Stimulated activated CD8-positive, alpha-beta memory T cell treated with anti-CD3 and anti-CD28 coated beads, Interleukin-12 subunit alpha, Interleukin-12 subunit beta, amount 100 ng/mL, for 24 hours (primary cell): Measurements from ENCODE around the gene GZMM.

Experiments
- DNase-seq: peaks from one replicate; pipeline ENCODE4 v3.0.0-alpha.2; 2020; ENCODE audit errors: extremely low read depth

The GZMM gene

DNA sequence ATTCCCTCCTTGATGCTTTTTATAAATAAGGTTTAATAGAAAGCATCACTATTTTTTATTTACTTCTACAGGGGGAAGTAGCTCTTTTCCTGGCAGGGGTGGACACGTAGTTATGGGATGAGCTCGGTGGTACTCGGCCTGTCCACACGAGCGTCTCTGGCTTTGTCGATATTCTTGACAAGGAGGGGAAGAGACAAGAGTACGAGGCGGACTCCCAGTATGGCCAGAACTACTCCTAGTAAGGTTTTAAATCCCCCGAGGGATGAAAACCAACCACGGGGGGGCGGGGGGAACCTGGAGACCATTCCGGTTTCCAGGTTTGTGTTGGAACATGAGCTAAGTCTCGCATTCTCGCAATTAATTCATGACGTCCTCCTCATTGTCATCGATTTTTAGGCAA, 23.0 kb downstream of the GZMM start:
- no peak for DNase-seq

DNA sequence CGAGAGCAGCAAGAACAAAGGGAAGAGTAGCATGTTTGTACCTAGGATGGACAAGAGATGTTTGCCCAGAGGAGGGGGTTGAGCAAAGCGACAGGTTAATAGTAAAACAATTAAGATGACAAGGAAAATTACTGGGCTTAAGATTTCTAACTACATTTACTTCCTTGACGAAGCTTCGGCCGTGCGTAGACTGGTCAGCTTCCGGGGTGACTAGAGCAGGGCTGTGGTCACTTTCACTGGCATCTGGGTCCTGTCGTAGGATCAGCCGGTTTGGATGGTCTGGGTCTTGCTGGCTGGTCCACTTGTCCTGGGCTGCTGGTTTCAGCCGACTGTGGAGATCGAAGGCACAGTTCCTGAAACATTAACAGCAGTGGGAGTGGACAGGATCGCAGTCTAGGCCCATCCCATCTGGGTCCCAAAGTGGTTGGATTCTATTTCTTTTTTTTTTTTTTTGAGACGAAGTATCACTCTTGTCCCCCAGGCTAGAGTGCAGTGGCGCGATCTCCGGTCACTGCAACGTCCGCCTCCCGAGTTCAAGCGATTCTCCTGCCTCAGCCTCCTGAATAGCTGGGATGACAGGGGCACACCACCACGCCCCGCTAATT, 23.5 kb downstream of the GZMM start:
- no peak for DNase-seq

DNA sequence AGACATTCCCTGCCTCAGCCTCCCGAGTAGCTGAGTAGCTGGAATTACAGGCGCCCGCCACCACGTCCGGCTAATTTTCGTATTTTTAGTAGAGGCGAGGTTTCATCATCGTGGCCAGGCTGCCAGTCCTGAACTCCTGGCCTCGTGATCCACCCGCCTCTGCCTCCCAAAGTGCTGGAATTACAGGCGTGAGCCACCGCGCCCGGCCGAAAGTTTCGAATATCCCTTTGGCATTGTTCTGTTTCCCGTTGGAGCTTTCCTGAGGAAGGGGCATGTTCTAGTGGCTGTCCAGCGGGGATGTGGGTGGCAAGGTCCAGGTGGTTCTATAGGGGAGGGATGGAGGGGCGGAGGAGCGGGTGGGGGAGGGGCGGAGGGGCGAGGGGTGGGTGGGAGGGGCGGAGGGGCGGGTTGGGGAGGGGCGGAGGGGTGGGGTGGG, 26.4 kb downstream of the GZMM start:
- no peak for DNase-seq

DNA sequence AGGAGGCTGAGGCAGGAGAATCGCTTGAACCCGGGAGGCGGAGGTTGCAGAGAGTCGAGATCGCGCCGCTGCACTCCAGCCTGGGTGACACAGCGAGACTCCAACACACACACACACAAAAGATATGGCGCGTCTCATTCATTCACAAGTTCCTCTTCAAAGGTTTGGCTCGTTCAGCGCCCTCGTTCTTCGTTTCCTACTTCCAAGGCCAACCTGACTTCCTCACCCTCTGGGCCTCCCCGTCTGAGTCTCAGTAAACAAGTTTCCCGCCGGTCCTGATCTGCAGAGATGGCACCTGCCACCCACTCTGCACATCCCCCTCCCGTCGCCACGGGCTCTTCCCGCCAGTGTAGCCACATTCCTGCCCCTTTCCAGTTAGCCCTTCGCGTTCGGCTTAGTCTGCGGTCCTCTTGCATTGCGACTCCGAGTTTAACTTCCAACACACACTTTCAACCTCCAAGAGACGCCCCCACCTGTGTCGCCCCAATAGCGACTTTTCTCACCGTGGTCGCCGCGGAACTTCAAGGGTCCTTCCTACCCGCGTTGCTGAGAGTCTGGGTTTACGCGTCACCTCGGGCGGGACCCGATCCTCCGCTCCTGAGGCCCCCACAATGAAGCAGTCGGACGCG, 27.2 kb downstream of the GZMM start:
- peak; percentile 20 for DNase-seq

DNA sequence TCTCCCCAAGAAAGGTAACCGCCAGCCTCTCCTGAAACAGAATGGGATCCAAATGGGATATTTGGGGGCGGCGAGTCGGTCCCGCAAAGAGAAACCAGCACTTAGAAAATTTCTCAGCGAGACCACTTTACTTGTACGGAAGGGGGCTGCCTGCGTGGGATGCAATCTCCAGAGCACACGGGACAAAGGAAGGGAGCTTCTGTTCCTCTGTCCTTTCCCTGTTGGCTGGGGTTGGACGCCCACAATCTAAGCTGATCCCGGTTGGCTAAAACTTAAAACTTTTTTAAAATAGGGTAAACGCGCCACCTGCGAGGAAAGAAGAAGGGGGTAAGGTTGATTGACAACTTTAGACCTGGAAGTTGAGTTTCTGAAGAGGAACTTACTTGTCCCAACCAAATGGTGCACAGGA, 27.7 kb downstream of the GZMM start:
- no peak for DNase-seq

DNA sequence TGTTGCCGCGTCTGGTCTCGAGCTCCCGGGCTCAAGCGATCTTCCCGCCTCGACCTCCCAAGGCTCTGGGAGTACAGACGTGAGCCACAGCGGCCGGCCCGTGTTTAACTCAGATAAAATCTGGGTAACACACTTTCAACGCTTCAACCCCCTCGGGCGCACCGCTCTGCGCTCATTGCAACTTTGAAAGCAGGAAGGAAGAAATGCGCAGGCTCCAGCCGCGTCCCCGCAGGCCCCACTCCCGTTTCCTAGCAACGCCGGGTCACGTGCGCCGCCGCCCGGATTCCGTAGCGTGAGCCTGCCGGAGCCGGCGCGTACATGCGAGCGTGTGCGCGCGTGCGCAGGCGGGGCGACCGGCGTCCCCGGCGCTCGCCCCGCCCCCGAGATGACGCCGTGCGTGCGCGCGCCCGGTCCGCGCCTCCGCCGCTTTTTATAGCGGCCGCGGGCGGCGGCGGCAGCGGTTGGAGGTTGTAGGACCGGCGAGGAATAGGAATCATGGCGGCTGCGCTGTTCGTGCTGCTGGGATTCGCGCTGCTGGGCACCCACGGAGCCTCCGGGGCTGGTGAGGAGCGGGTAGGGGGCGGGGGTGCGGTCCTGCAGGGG, 28.4 kb downstream of the GZMM start, which contains the start of gene BSG:
TSS of gene BSG (plus strand) at position 457 of the 603 bp plus-strand sequence. CDS start at position 496, 39 bp downstream.
- DNase-seq: peak; percentile 99

DNA sequence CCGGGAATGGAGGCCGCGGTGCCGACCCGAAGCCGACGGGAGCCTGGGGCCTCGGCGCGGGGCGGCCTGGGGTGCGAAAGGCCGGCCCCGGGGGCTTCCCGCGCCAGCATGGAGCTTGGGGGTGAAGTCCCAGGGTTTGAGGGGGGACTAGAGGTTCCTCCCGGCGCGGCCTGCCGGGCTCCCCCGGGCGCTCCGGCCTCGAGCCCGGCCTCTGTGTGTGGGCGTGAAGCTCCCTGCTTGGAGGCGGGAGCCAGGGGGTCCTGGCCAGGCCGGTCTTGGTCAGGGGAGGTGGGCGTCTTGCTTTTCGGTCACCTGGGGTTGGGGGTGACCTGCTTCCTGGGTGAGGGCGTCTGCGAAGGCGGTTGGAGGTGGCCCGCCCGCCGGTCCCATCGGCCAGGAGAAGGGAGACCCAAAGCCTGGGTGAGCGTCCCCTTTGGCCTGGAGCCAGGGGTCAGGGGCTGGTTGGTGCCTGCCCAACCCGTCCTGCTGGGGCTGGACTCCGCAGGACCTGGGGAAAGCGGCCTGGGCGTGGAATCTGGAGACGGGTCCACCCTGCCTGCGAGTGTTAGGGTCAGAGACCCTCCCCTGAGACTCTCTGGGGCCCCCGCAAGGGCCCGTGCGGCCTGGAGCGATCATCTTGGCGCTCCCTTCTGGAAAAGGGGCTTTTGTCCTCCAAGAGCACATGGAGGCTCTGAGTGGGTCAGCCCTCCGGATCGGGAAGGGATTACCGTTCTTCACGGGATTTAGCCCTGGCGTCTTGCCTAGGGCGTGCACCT, 29.1 kb downstream of the GZMM start:
- no peak for DNase-seq

DNA sequence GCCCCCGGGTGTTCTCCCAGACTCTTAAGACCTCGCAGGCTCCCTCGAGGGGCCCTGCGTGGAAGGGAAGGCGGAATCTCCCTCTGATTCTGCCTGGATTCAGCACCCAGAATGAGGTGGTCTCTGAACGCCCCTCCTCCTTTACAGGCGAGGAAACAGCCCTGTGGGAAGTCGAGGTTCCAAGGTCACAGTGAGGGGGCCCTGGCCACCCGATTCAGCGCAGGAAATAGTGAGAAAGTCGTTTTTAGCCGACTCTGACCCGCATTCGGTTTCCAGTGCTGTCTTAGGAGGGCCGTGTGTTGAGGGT, 29.6 kb downstream of the GZMM start:
- no peak for DNase-seq

DNA sequence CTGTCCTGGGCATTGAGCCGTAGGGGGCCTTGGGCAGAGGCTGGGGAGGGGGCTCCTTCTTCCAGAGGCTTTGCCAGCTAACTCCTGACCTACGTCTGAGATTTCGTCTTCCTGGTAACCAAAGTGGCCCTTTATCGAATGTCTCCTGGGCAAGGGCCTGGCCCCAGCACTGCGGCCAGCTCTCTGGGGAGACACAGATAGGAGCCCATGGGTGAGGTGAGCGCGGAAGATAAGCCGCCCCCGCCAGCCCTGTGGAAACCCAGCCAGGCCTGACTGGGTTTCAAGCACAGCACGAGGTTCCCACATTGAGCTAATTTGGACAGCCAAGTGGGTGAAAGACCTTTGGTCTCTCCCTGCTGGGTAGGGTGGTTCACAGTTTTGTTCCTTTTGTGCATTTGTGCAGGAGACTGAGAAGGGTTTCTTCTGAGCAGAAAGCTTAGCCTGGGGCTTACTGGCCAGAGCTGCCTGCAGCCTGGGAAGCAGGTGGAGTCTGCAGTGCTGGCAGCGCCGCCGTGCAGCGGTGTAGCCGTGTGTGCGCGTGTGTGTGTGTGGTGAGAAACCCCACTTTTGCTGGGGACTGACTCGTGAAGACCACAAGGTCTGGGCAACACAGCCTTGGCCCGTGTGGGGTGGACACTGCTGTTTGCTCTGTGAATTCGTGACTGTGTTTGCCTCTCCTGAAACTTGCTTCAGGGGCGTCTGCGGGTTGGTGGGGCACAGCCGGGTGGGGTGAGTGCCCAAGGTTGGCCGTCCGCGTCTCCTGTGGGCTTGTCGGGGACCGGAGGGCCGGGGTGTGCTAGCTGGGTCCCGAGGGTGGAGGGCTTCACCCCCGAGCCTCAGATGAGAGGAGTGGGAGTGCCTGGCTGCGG, 31.0 kb downstream of the GZMM start:
- DNase-seq: no peak

DNA sequence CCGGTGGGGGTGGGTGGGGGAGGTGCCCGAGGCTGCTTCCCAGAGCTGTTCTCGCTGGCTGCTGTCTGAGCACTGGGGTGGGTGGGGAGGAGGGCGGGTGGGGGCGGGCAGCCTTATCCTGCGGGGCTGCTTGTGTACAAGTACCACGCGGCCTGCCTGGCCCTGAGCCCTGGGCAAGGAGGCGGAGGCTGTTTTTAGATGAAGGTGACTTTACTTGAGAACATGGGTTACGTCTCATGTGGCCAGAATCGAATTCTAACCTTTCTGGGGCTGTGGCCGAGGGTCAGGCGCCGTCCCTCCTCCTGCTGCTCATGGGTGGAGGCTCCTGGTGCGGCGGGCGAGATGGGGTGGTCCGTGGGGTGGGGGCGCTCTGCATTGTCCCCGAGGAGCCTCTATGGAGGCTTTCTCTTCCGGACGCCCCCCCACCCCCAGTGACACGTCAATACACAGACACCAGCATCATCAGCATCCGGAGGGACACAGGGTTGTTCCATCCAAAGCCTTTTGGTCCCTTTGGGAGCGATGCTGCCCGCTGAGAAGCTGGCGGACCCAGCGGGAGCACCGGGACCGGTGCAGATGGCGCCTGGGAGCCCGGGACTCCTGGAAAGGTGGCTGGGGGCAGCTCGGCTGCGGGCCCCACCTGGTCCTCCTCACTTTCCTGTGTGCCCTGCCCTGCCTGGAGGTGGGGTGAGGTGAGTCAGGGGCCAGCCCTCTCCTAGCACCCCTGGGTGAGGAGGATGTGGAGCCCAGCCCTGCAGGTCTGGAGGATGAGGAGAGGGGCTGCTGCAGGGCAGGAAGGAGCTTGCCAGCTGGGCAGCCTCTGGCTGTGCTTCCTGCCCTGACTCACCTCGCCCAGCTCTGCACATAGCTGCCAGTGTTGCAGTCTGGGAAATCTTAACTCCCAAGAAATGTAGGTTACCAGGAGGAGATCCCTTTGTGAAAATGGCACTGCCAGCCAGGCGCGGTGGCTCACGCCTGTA, 32.0 kb downstream of the GZMM start:
- no peak for DNase-seq

DNA sequence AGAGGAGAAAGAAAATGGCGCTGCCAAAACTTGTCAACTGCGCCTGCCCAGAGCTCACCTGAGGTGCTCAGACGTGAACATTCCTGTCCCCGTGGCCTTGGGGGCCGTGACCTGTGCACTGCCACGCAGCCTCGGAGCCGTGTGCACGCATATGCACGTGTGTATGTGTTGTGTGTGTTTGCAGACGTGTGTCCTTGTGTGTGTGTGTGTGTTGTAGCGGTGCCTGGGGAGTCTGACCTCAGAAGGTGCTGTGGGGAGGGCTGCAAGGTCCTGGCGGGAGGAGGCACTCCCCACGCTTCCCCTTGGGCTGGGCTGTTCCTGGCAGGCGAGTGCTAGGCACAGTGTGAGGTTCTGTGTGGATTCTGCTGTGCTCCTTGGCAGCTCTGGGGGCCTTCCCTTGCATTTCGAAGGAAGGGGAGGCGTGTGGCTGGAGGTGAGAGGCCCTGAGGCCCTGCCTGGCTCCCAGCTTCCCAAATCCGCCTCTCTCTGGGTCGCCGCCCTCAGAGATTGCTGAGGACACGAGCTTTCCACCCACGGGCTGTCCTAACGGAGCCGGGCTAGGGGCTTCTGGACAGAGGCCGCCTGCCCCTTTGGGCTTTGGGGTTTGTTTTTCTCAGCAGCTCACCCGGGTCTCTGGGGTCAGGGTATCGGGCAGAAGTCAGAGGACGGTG, 33.0 kb downstream of the GZMM start:
- DNase-seq: no peak

DNA sequence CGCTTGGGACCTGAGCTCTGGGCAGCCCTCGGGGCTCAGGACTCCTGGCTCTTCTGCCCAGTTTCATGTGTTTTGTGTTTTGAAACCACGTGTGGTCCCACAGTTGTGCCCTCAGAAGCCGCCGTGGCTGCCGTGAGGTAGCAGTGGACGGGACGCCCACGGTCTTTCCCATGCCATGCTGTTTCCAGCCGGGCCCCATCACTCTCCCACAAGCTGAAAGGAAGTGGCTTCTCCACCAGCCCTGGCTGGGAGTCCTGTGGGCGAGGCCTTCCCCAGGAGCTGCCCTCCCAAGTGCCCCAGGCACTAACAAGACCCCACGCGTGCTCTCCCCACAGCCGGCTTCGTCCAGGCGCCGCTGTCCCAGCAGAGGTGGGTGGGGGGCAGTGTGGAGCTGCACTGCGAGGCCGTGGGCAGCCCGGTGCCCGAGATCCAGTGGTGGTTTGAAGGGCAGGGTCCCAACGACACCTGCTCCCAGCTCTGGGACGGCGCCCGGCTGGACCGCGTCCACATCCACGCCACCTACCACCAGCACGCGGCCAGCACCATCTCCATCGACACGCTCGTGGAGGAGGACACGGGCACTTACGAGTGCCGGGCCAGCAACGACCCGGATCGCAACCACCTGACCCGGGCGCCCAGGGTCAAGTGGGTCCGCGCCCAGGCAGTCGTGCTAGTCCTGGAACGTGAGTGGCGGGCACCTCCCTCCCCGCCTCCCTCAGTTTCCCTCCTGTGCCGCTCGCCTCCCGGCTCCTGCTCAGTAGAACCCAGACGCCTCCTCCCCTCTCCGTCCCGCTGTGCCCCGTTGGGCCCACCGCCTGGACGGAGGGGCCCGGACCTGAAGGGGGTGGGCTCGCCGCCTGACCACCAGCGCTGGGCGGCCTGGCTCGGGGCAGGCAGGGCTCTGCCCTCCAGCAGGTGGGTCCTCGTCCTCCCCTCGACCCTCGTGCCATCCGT, 33.9 kb downstream of the GZMM start:
- no peak for DNase-seq

DNA sequence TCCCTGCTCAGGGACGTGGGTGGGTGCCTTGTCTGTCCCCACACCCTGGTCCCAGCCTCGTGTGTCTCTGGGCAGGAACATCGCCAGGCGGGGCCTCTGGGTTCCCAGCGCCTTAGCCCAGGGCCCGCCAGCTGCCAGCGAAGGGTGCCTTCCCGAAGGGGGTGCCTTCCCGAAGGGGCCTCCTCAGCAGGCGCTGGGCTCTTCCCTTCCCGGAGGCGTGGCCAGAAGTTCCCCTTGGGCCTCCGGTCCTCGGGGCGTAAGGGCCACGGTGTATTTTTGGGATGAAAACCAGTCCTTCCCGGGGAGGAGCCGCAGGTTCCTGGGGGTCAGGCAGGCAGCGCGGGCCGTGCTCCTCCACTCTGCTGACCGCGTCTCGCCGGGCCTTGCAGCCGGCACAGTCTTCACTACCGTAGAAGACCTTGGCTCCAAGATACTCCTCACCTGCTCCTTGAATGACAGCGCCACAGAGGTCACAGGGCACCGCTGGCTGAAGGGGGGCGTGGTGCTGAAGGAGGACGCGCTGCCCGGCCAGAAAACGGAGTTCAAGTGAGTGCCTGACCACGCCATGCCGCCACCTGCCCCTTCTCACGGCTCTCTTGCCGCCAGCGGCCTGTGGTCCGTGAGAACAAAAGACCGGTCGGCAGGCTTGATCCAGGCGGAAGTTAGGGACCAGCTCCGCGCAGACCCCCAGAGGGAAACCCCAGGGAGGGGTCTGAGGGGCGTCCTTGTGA, 35.4 kb downstream of the GZMM start:
- no peak for DNase-seq

DNA sequence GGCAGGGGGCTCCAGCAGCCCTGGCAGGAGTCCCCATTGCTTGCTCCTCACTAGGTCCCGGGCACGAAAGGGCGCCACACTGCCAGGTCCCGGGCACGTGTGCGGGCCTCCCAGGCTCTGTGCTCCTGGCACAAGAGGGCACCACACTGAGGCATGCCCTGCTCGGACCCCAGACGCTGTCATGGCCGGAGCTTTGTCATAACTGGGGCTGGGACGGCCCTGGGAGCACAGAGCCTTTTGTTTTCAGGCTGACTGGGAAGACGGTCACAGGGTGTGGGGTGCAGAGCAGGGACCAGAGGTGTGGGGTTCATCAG, 35.9 kb downstream of the GZMM start:
- no peak for DNase-seq

DNA sequence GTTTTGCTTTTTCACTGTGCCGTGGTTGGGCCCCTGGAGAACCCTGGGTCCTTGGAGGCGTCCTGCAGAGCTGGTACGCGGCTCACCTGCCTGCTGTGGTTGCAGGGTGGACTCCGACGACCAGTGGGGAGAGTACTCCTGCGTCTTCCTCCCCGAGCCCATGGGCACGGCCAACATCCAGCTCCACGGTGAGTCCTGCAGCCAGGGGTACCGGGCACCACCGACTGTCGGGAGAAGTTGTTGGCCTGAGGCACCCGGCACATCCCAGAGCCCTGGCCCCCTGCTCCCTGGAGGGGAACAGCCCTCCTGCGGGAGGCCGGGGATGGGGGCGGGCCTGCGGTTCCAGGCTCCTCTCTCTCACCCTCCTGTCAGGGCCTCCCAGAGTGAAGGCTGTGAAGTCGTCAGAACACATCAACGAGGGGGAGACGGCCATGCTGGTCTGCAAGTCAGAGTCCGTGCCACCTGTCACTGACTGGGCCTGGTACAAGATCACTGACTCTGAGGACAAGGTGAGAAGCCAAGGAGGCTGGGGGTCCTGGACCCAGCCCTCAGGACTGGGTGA, 36.5 kb downstream of the GZMM start:
- DNase-seq: no peak

DNA sequence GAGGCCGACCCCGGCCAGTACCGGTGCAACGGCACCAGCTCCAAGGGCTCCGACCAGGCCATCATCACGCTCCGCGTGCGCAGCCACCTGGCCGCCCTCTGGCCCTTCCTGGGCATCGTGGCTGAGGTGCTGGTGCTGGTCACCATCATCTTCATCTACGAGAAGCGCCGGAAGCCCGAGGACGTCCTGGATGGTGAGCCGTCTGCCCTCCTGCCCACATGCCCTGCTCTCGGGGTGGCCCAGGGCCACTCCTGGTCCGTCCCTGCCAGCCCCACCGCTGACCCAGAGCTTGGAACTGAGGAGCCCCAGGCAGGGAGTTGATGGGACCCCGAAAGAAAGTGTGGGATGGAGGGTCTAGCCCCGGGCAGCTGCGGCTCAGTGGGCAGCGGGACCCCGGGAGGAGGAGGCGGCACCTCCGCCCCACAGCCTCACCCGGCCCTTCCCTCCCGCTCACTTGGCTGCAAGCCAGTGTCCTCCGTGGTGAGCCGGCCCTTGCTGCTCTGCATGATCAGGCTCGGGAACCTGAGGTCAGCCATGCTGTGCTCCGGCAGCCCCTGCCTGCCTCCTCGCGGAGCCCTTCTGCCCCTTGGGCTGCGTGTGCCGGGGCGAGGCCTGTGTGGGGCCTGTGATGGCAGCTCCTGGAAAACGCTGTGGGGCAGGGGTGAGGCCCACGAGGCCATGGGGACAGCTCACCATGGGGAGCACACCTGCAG, 37.7 kb downstream of the GZMM start:
- no peak for DNase-seq

DNA sequence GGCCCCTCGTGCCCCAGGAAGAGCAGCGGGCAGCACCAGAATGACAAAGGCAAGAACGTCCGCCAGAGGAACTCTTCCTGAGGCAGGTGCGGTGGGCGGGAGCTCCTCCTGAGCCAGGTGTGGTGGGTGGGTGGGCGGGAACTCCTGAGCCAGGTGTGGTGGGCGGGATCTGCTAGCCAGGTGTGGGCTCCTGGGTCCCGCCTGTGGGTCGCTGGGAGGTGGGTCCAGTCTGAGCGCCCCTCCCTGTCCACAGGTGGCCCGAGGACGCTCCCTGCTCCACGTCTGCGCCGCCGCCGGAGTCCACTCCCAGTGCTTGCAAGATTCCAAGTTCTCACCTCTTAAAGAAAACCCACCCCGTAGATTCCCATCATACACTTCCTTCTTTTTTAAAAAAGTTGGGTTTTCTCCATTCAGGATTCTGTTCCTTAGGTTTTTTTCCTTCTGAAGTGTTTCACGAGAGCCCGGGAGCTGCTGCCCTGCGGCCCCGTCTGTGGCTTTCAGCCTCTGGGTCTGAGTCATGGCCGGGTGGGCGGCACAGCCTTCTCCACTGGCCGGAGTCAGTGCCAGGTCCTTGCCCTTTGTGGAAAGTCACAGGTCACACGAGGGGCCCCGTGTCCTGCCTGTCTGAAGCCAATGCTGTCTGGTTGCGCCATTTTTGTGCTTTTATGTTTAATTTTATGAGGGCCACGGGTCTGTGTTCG, 38.8 kb downstream of the GZMM start:
- DNase-seq: no peak
